BJ (cell line): ENCODE measurements around the gene AKAP6. TPM values are rescaled to one million over a fixed set of nuclear protein-coding genes. Genes with fewer than 3 reads are reported as not detected.

ENCODE experiments used
- CTCF ChIA-PET: fragments of 350-600 bp; formaldehyde crosslinking; extraction: SDS; loops from one replicate; lab custom pipeline; 2021; ENCODE audit warnings: antibody characterized with exemption, inconsistent platforms; lab: Yijun Ruan, JAX
- POLR2A ChIA-PET: fragments of 300-600 bp; sonication (Branson Sonifier 250); formaldehyde crosslinking; extraction: SDS; loops from one replicate; lab custom pipeline; 2021; ENCODE audit warnings: antibody characterized with exemption; lab: Charles Lee
- DNase-seq: peaks from one replicate; pipeline ENCODE4 v3.0.0-alpha.2; 2011; ENCODE audit warnings: low read depth
- H3K27me3 ChIP-seq: 2 replicates; pipeline ENCODE4 v1.6.0; 2011; ENCODE audit warnings: low read length; ENCODE audit not compliant: control insufficient read depth, insufficient read depth
- H3K36me3 ChIP-seq: 2 replicates; pipeline ENCODE4 v1.5.1; 2011; ENCODE audit warnings: low read length; ENCODE audit not compliant: control insufficient read depth, insufficient read depth
- H3K4me3 ChIP-seq: 2 replicates; pipeline ENCODE4 v1.5.1; 2011; ENCODE audit warnings: low read depth, mild to moderate bottlenecking, control low read depth, low read length
- polyA plus RNA-seq: library from polyadenylated mRNA; depleted of rRNA; stranded (reverse); fragments of >200 nt; gene quantifications from 2 replicates; pipeline ENCODE4 v1.2.3, GENCODE V29; 2011
- TF ChIP-seq, protein P1 (sequence below): IDR thresholded peaks from 2 replicates; pipeline ENCODE4 v1.5.1; 2011; ENCODE audit warnings: low read depth, mild to moderate bottlenecking, control low read depth, inconsistent platforms, low read length, moderate library complexity; ENCODE audit not compliant: insufficient read depth

The AKAP6 gene
- polyA plus RNA-seq, 1 experiment: 18.5 TPM

DNA sequence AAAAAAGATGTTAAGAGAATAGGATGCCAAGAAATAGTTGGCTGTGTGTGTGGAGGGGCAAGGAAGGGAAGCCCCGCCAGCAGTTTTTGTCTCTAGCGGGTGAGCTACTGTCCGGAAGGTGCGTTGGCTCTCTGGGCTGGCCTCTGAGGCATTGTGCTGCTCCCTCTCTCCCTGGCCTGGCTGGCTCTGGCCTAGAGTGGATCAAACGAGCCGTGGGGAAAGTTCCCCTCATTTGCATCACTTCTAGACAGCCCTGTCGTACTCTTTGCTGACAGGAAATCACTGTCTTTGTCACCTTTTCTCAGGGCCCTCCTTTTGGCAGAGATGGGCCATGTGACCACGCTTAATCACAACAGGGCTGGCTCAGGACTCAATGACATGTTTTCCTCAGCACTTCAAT lies 373.5 kb downstream of the AKAP6 start:
- ChIA-PET CTCF (no interaction called here), POLR2A (no interaction called here)
- DNase-seq: no peak
- TF ChIP-seq, protein P1, sequence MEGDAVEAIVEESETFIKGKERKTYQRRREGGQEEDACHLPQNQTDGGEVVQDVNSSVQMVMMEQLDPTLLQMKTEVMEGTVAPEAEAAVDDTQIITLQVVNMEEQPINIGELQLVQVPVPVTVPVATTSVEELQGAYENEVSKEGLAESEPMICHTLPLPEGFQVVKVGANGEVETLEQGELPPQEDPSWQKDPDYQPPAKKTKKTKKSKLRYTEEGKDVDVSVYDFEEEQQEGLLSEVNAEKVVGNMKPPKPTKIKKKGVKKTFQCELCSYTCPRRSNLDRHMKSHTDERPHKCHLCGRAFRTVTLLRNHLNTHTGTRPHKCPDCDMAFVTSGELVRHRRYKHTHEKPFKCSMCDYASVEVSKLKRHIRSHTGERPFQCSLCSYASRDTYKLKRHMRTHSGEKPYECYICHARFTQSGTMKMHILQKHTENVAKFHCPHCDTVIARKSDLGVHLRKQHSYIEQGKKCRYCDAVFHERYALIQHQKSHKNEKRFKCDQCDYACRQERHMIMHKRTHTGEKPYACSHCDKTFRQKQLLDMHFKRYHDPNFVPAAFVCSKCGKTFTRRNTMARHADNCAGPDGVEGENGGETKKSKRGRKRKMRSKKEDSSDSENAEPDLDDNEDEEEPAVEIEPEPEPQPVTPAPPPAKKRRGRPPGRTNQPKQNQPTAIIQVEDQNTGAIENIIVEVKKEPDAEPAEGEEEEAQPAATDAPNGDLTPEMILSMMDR: no peak
- no peak overlapping the region for H3K4me3 ChIP-seq
- no peaks in the 10 kb centered on the region for H3K27me3 ChIP-seq
- no peaks in the 10 kb centered on the region for H3K36me3 ChIP-seq

DNA sequence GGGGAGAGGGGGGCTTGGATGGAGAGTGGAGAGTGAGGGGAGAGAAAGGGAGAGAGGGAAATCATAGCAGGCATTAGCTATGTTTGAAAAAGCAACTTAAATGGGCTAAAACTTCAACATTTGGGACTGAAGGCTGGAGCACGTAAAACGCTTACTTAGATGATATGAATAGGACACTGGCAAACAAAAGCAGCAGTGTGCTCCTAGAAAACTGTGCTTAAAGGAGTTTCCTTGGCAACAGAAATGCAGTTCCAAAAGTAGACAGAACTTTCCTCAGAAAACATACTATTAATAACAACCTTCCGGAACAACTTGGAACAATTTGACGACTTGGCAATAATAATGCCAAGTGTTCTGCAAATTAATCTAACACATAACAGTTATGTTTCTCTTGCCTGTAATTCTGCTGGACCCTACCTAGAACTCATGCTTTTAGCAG lies 374.1 kb downstream of the AKAP6 start:
- Histone ChIP-seq H3K36me3 (no peaks in the 10 kb centered on the region), H3K4me3 (no peak overlapping the region)
- DNase-seq: no peak

DNA sequence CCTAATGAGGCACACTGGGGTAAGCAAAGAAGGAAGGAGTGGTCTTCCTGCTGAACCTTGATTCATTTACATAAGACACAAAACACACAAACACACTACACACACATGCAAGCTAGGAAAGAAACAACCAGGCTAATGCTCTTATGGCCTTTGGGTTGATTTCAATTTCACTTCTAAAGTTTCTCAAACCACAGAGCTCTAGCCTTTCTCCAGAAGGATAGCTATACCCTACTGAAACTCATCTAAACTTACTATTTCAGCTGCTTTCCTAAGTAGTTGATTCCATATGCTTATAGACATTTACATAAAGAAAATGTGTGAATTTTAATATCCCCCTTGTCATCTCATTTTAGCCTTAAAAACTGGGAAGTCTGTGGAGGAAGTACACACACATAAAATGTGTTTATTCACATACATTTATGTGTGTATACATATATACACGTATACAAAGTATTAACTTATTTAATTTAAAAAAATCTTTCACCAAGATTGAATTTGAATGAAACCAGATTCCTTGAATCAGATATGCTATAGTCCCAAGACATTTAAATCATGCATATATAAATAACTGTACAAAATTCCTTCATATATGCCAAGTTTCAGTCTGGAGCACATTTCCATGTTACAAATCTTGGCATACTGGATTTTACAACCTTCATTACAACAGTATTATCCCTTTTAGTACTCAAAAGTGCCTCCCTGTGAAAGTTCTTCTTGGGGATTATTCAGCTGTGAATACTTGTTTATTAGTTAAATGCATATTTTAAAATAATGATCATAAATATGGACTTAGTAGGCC lies 377.8 kb downstream of the AKAP6 start:
- DNase-seq: no peak
- H3K36me3 ChIP-seq: no peaks in the 10 kb centered on the region
- ChIA-PET POLR2A (no interaction called here), CTCF (interaction anchor here (0.8 kb wide), 2 partner anchors 8 to 16 kb away, joined by 3 read pairs; no protein-coding TSS in a partner anchor)
- TF ChIP-seq, protein P1: no peak
- H3K27me3 ChIP-seq: no peaks in the 10 kb centered on the region
- no peak overlapping the region for H3K4me3 ChIP-seq

More for the DNA sequence above, 374.1 kb downstream of the AKAP6 start:
- H3K27me3 ChIP-seq: no peaks in the 10 kb centered on the region
- POLR2A ChIA-PET: no interaction called here
- TF ChIP-seq, protein P1: no peak
- CTCF ChIA-PET: no interaction called here

DNA sequence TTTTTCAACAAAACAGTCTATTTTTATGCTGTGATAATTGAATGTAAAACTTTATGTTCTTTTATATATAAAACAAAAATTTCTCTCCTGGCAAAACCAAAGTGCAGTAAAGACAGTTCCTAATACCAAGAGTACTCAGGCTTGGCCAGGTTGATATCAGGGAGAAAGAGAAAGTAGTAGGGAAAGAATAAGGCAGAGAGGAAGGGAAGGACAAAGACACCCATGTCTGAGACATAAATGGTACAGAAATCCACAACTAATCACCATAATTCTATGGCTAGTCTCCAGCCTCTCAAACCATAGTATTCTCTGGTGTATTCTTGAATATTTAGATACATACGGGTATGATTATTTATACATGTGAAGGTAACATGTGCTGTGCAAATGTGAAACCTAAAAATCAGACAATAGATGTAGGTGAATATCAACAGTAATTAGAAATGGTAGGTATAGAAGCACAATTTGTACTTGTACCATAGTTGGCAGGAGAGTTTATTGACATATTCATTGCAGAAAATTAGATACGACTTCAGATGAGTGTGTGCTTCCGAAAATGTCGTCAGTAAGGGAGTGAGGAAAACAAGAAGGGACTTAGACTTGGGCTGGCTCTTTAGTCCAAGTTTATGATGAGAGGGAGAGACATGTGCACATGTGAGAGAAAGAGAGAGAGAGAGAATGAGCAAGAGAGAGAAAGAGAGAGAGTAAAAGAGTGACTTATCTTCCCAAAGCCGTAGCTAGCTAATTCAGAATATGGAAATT lies 378.8 kb downstream of the AKAP6 start:
- Histone ChIP-seq H3K36me3 (no peaks in the 10 kb centered on the region), H3K27me3 (no peaks in the 10 kb centered on the region), H3K4me3 (no peak overlapping the region)
- CTCF ChIA-PET: no interaction called here
- no peak for DNase-seq
- TF ChIP-seq, protein P1: no peak
- POLR2A ChIA-PET: no interaction called here

DNA sequence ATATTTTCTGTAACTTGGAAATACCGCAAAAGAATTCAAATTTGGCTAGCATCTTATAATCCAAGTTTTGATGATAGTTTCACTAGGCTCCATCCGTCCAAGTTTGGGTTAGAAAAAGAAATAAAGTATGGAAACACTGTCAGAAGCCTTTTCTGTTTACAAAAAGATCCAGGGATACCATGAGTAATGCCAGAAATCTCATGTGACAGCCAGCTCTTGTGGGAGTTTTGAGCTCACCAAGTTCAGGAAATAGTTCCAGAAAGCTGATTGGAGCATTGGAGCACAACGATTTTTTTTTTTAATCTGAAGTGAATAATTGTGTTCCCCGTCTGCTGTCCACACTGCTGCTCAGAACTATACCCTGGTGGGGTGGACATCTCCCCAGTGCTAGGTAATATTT lies 379.9 kb downstream of the AKAP6 start:
- DNase-seq: peak; percentile 73
- Histone ChIP-seq H3K36me3 (no peaks in the 10 kb centered on the region), H3K4me3 (no peak overlapping the region), H3K27me3 (no peaks in the 10 kb centered on the region)
- POLR2A ChIA-PET: interaction anchor here (0.6 kb wide), 1 partner anchor 1316 kb away, joined by 3 read pairs; no protein-coding TSS in a partner anchor
- TF ChIP-seq, protein P1: no peak
- CTCF ChIA-PET: interaction anchor here (0.6 to 1.5 kb wide), 4 partner anchors 10 to 99 kb away, joined by 3 to 4 read pairs (median 3); no protein-coding TSS in a partner anchor
